GM12874 (cell line): Measurements from ENCODE around the gene C19orf67.

ENCODE experiments used
- CTCF ChIP-seq: IDR thresholded peaks from 2 replicates; pipeline ENCODE4 v1.5.1; 2011; ENCODE audit warnings: low read depth, mild to moderate bottlenecking, control low read depth, low read length, moderate library complexity; ENCODE audit not compliant: insufficient read depth

The C19orf67 gene

GRCh38 chr19:14066134-14066533 lies 19.4 kb downstream of the C19orf67 start:
- no peak for TF ChIP-seq CTCF

GRCh38 chr19:14063105-14063504 lies 22.5 kb downstream of the C19orf67 start:
- no peak for TF ChIP-seq CTCF

GRCh38 chr19:14062558-14062855 lies 23.1 kb downstream of the C19orf67 start:
- no peak for TF ChIP-seq CTCF

- TF ChIP-seq CTCF, result no peak
Observed at GRCh38 chr19:14061751-14062557, 23.6 kb downstream of the C19orf67 start, which contains the start of gene PALM3. Gene PALM3, minus strand, starts transcription at chr19:14062076. Its CDS starts 96 bp downstream, at chr19:14061980.

GRCh38 chr19:14061081-14061749 lies 24.4 kb downstream of the C19orf67 start:
- no peak for TF ChIP-seq CTCF

- TF ChIP-seq CTCF, result no peak
Observed at GRCh38 chr19:14059652-14060155, 25.9 kb downstream of the C19orf67 start.

- TF ChIP-seq CTCF, result peak; percentile 96
Observed at GRCh38 chr19:14059093-14059480, 26.5 kb downstream of the C19orf67 start.
